Germinal center (tissue), 1 donor: Measurements from ENCODE around the gene FOSL1.
"Not testable (repeated sequence)": the region's sequence is repeated elsewhere in the genome, so short reads cannot be mapped to it uniquely, and the experiment has no call there.

Experiments used
- DNase-seq: peaks from one replicate; pipeline ENCODE4 v3.0.0; 2012; ENCODE audit warnings: mixed read lengths, low spot score

FOSL1 gene

DNA sequence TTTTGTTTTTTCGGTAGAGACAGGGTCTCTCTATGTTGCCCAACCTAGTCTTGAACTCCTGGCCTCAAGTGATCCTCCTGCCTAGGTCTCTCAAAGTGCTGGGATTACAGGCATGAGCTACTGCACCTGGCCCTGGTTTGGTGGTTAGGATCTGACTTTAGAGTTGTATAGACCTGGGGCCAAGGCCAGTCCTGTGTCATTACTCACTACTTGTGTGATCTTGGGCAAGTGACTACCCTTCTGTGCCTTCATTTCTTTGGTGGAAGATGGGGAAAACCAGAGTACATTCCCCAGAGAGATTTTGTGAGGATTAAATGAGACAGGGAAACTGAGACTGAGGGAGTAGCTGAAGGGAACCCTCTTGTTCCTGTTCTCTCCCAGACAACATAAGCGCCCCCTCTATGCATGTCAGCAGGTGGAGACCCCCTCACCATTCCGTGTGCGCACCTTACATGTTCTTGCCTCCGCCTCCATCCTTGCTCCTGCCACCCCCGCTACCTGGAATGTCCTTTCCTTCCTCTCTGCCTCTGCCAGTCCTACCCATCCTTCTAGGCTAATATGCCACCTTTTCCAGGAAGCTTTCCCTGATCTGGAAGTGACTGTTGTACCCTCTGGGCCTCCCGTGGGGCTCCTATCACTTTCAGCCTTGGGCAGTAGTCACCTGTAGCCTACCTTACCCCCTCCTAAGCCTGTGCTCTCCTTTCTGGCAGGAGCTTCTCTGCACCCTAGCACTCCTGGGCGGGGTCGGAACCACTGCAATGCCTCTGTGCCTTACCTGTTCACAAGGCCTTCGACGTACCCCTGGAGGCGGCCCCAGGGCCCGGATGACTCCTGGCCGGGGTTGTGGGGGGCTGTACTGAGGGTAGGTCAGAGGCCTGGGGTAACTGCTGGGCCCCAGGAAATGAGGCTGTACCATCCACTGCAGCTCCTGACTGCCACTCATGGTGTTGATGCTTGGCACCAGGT is 3.9 kb downstream of the FOSL1 start:
- no peak for DNase-seq

- DNase-seq, result no peak
Observed at GRCh38 chr11:65895482-65895981, 4.7 kb downstream of the FOSL1 start.

- no peak for DNase-seq
Observed at GRCh38 chr11:65894034-65894591, 6.1 kb downstream of the FOSL1 start.

GRCh38 chr11:65892661-65893317 is 7.4 kb downstream of the FOSL1 start:
- no peak for DNase-seq

DNA sequence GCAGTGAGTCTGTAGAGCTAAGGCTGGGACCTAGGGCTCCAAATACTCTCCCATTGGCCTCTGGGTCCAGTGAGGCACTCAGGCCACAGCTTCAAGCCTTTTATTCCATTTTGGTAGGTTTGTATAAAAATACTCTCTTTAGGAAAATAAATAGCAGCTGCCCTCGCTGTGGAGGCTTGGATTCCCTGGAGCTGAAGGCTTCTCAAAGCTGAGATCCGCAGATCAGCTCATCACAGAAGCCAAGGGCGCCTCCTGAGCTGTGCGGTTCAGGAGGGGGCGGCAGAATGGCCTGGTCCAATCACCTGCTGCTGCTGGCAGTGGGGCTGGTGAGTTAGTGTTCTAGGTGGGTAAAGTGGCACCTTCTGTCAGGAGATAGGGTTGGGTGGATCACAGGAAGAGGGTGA is 8.0 kb downstream of the FOSL1 start:
- DNase-seq, result not testable (repeated sequence)

DNA sequence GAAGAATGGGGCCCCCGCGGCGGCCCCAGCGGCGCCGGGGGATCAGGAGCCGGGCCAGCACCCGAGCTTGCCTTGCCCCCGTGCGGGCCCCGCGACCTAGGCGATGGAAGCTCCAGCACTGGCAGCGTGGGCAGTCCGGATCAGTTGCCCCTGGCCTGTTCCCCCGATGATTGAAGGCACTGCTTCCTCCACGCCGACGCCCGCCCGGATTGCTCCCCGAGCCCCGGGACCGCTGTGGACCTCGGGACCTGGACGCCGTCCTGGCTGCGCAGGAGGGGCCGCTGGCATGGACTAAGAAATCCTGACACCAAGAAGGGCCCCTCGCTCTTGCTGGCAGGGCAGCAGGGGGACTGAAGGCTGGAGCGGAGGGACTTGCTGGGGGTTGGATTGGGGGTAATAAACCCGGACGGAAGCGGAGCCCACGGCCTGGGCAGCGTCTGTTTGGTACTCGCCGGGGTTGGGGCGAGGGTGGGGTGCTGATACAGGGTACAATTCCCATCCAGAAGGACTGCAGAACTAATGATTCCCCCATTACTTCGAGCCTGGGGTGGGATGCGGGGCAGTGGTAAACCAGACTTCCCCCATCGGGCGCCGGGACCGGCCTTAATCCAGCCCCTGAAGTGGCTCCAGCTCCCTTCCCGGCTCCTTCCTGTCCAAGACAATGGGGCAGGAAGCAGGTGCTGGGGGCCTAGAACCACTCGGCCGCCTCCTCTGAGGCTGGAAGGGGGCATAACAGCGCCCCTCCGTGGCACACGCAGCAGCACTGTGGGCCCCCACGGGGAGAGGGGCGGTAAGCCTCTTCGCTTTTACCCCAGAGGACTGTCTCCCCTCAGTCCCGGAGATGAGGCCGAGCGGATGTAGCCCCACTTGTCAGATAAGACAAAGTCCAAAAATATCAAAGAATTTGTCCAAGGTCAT is 8.7 kb downstream of the FOSL1 start:
- no peak for DNase-seq

DNA sequence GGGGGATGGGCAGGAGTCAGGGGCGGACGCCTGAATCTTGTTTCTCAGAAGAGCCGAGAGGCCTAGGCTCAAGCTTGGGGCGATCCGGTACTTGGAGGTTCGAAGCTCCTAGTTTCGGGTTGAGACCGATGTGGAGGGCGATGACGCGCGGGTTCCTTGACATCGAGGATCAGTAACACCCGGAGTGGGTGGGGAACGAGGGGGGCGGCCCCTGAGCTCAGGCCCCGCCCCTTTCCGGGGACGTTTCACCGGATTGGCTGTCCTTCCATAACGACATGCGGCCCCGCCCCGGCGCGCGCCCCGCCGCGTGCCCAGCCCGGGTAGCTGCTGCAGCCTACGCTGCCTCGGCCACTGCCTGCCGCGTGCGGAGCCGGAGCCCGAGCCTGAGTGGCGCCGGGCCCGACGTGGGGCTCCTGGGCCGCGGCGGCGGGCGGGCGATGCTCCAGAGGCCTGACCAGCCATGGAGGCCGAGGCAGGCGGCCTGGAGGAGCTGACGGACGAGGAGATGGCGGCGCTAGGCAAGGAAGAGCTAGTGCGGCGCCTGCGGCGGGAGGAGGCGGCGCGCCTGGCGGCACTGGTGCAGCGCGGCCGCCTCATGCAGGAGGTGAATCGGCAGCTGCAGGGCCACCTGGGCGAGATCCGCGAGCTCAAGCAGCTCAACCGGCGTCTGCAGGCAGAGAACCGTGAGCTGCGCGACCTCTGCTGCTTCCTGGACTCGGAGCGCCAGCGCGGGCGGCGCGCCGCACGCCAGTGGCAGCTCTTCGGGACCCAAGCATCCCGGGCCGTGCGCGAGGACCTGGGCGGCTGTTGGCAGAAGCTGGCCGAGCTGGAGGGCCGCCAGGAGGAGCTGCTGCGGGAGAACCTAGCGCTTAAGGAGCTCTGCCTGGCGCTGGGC is 9.6 kb downstream of the FOSL1 start, which contains the start of gene CCDC85B:
TSS of gene CCDC85B (plus strand) at position 350 of the 895 bp plus-strand sequence. CDS start at position 461, 111 bp downstream.
- peak; percentile 97 for DNase-seq

DNA sequence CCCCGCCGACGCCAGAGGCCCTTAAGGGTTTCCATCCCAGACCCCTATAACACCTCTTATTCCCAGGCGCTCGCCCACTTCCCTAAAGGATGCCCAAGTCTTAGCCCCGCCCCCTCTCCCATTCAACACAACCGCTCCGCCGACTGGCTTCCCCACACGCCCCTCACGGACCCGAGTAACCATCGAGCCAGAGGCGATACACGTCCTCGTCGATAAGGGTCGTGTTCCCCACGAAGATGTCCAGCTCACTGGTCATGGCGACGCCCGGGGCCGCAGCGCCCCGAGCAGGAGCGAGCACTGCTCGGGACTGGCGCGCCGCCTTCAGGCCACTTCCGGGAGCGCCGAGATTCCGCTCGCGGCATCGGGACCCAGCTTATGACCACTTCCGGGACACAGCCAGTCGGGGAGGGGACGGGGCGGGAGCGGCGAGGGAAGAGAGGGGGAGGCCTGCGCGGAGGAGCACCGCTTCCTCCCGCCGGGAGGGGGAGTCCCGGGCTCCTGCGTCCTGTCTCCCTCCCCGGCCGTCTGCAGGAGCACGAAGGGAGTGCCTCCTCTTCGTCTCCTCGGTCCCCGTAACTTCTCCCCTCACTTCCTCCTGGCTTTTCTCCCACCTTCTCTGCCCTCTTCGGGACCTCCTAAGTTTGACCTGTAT is 11.9 kb downstream of the FOSL1 start, which contains the start of gene FIBP:
TSS of gene FIBP (minus strand) at position 309 of the 652 bp plus-strand sequence. CDS start at position 256, 53 bp downstream.
- DNase-seq, result peak; percentile 96

GRCh38 chr11:65887723-65888162 is 12.4 kb downstream of the FOSL1 start:
- DNase-seq, result no peak

DNA sequence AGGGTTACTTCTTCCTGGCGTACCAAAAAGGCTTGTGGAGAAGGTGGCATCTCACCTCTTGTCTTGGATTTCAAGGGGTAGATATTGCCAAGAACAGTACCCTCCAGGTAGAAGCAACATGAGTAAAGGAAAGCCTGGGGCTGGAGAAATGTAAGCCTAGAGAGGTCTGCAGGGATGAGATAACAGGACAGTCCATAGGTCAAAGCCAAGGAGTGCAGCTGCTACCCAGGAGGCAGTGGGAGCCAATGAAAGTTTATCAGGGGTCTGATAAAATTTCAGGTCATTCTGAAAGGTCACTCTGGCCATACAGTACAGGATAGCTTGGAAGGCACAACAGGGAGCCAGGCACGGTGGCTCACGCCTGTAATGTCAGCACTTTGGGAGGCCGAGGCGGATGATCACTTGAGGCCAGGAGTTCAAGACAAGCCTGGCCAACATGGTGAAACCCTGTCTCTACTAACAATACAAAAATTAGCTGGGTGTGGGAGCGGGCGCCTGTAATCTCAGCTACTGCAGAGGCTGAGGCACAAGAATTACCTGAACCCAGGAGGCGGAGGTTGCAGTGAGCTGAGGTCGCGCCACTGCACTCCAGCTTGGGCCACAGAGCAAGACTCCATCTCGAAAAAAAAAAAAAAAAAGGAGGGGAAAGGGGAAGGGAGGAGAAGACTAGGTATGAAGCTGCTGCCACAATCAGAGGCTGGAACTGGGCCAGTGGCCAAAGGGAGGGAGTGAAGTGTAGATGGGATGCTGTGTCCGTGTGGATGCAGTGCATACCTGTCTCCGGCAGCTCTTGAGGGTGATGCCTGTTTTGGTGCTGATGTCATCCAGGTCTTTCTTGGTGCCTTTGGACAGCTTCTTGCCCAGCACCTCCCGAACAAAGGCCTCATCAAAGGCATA is 13.1 kb downstream of the FOSL1 start:
- no peak for DNase-seq

- no peak for DNase-seq
Observed at GRCh38 chr11:65885808-65886536, 14.2 kb downstream of the FOSL1 start.

DNA sequence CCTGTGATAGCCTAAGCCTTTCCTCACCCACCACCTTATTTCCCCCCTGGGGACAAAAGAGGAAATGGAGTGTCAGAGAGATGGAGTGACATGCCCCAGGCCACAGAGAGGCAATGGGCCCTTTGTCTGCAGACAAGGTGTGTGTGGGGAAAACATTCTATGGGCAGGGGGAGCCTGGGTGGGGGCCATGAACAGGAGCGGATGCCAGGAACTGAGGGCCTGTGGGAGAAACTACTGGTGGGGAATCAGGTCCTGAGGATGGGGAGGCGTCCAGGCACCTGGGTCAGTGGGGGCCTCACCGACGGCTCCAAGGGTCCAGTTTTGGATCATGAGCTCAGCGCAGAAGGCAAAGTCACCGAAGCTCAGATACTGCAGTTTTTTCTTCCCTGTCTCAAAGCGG is 15.0 kb downstream of the FOSL1 start:
- DNase-seq, result no peak

- peak; percentile 87 for DNase-seq
Observed at GRCh38 chr11:65884716-65885092, 15.5 kb downstream of the FOSL1 start.

DNA sequence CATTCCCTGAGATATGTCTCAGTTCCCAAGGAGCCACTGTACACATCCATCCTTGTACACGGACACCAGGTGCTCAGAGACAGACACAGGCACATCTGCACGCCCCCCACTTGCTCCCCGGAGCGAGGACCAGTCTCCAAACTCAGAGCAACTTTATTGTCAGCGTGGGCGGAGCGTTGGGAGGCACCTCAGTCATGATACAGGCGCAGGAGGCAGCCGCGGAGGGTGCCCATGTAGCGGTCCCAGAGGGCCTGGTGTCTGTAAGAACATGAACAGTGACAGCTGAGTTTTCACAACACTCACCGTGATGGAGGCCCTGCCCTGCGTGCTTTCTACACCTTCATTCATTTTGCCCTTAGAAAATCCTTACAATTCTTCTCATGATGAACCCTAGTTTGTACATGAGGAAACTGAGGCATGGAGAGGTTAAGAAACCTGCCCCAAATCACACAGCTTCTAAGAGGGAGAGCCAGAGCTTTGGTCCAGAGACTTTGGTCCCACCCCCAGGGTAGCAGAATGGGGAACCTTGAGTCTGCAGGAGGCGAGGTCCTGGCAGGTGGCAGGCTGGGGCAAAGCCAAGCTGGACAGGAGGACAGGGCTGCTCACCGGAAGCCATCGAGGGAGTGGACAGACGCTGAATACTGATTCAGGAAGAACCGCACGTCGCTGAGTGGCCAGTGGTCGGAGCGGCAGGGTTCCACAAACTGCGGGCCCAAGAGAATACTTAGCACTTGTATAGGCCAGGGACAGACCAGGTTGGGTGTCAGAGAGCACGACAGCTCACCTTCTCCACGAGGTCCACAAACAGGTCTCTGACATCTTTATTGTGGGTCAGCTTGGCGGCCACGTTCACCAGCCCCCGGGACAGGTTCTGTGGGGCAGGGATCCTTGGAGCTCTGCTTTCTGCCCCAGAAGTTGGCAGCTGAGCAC is 16.1 kb downstream of the FOSL1 start:
- no peak for DNase-seq

- DNase-seq, result no peak
Observed at GRCh38 chr11:65883058-65883761, 17.0 kb downstream of the FOSL1 start.
